GM15510 (cell line): ENCODE results near the gene RBM5.

ENCODE experiments used
- POLR2A ChIP-seq: IDR thresholded peaks from 3 replicates; pipeline ENCODE4 v1.6.1; 2011; ENCODE audit warnings: borderline replicate concordance; ENCODE audit not compliant: insufficient read length; ENCODE audit errors: extremely low read depth

The RBM5 gene

DNA sequence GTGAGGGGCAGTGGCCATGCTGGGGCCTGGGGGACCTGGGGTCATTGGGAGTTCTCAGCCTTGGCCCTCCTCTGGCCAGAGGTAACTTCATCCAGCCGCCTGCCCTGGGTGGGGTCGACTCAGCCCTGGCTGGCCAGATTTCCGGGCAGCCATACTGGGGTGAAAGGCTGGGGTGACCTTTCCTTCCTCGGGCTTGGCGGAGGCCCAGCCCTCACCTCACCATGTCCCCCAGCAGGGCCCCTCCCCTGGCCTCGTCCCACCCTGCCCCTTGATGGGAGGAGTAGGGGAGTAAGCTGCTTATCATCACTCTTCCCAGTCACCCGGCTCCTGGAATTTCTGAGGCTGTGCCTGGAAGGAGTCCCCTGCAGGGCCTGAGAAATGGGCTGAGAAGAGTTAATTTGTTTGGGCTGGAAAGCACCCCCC lies 71.9 kb downstream of the RBM5 start:
- no peak for TF ChIP-seq POLR2A

DNA sequence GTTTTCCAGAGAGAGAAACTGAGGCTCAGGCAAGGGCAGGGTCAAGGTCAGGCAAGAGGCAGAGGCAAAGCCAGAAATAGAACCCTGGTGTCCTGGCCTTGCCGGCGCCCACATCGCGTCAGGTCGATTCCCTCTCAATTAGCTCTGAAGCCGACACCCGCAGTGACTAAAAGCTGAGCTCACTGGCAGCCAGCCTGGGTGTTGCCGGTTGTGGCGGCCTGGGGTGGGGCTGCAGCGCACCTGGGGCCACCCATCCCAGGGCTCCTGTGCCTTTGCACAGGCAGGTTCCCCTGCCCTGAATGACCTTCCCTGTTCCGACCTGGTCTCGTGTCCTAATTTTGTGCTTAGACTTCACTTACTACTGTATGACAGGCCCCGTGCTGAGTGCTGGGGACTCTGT lies 72.6 kb downstream of the RBM5 start:
- no peak for TF ChIP-seq POLR2A

DNA sequence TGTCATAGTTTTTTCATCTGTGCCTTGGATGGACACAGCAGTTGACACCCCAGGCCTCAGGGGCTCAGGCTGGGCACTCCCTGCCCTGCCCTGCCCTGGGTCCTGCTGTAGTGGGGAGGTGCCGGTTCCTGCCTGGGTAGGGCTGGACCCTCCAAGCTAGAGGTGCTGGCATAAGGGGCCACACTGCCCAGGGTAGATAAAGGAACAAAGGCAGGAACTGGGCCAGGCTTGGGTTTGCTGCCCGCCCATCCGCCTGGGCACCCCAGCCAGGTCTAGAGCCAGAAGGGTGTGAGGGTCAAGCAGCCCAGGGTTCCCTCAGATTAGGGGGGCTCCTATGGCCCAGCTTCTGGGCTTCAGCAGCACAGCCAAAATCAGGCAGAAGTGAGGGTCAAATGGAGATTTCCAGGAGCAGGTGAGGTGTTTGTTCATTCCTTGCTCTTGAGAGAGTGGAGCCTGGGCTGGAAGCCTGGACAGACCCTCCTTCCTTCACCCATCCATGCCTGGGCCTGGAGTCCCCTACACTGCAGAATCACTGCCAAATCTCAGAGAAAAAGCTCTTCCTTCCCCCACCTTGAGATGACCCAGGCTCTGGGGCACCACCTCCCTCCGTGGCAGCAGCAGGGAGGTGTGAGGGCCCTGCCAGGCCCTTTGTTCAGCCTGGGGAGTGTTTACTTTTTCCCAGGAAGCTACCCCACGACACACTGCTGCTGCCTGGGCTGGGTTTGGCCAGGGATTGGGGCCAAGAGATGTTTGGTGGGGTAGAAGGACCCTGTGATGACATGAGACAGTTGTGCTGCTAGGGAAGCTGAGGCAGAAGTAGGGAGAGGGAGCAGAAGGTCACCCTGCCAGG lies 73.5 kb downstream of the RBM5 start:
- TF ChIP-seq POLR2A = no peak

DNA sequence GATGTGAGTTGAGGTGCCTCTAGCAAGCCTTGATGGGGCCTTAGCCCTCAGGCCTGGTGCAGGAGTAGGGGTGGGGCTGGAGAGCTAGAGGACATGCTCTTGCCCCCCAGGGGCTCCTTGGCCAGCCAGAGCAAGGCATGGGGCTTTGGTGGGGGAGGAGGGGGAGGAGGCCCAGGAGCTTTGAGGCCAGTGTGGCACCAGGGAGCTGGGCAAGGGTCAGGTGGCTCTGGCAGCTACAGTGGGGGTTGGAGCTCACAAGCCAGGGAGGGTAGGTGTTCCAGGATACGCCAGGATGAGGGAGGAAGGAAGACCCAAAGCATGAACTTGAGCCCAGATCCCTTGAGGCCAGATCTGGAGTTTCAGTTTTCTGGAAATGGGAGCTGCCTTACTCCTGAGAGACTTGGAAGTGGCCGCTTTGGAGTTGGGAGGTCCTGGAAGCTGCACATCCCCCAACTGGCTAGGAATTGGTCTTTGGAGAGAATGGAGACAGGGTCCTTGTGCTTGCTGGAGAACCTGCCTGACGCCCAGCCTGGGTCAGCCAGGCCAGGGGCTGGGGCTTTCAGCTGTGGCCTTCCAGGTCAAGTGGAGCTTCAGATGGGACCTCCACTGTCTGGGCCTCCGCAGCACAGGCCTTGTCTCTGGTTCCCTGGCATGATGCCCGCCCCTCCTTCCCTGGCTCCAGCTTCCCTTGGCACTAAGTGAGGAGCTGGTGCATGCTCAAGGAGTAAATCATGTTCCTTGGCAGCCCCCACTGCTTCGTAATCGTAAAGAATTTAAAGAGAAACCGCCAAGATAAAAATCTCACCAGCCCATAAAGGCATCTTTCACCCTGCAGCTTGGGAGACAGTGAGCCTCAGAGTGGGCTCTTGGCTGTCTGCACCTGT lies 75.1 kb downstream of the RBM5 start:
- no peak for TF ChIP-seq POLR2A

DNA sequence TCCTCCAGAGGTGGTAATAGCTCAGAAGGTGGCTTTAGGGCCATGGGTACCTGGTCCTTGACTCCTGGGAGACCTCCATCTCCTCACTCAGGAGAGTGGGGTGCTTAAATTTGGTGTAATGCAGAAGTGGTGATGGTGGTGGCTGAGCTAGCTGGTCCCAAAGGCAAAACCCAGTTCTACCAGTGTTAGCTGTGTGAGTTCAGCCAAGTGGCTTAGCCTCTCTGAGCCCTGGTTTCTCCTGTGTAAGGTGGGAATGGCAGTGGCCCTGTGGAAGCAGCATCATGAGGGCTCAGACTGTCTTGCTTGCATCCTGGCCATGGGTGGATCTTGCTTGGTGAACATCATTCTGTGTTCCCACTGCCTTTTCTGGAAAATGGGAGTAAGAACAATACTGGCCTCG lies 75.8 kb downstream of the RBM5 start:
- TF ChIP-seq POLR2A = no peak

DNA sequence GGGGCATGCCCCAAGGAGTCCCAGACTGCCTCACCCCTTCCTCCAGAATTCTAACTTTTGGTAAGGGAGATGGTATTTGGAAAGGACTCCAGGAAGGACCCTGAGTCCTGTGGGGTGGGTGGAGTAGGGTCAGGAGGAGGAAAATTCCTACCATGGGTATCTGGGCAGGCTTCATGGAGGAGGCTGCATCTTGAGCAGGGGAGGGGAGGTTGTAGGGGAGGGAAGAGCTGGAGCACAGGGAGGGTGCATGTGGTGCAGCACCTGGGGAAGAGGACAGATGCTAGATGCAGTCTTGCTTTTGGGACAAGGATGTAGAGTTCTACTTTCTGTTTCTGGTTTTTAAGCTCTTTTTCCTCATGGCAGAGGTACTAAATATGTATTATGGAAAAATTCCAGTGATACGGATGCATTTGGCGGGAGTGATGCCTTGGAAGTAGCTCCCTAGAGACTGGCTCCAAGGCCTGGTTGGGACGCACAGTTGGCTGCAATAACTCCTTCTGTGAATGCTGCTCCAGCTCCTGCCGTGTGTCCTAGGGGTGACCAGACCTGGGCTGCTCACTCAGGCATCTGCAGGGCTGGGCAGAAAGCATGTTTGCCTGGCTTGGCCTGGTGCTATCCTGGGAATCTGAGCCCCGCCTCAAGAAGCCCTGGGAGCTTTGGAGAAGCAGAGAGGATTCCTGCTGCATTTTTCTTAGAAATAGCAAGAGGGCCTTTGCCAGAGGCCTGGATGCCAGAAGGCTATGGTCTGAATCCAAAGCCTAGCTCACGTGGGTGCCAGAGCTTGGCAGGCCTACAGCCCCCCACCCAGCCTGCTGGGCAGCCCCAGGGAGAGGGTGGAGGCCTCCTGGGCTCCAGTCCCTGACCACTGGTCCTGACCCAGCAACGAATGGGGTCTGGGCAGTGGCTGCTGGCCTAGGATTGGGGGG lies 76.5 kb downstream of the RBM5 start:
- no peak for TF ChIP-seq POLR2A

DNA sequence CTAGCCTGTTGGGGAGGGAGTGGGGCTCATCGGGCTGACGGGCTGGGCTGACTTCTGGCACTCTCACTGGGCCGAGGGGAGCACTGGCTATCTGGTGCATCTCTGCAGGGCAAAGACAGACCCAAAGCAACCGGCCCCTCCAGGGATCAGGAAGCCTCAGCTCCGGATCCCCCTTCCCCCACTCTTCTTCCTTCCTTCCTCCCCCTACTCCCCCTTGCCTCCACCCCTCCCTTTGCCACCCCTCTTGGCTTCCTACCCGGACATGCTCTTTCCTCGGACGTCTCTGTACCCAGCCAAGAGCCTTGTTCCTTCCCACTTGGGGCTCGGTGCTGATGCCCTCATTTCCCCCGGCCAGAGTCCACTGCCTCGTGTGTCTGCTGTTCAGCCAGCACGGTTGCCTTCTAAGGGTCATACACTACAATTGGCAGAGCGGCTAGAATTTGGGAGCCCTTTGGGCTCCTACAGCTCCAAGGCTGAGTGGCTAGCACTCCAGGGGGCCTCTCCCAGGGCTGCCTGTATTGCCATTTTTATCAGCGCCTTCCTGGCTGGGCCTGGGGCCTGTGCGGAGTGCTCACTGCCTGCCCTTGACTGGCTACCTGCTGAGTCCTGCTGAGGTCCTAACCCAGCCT lies 77.3 kb downstream of the RBM5 start:
- TF ChIP-seq POLR2A = no peak

DNA sequence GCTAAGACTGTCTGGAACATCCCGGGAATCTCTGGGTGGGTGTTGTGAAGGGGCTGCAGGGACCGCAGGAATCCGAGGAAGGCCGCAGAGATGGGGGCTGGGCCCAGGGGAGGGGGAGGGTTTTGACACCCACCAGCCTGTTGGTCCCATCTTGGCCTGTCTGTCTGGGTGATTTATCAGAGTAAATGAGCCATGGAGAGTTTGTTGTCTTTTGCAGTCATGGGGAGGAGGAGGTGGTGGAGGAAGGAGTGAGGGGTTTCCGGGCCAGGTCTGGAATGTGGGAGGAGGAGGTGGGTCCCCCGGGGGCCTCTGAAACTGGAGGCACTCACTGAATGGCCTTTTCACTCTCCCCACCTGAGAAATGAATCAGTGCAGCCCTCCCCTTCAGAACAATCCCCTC lies 77.9 kb downstream of the RBM5 start:
- no peak for TF ChIP-seq POLR2A

DNA sequence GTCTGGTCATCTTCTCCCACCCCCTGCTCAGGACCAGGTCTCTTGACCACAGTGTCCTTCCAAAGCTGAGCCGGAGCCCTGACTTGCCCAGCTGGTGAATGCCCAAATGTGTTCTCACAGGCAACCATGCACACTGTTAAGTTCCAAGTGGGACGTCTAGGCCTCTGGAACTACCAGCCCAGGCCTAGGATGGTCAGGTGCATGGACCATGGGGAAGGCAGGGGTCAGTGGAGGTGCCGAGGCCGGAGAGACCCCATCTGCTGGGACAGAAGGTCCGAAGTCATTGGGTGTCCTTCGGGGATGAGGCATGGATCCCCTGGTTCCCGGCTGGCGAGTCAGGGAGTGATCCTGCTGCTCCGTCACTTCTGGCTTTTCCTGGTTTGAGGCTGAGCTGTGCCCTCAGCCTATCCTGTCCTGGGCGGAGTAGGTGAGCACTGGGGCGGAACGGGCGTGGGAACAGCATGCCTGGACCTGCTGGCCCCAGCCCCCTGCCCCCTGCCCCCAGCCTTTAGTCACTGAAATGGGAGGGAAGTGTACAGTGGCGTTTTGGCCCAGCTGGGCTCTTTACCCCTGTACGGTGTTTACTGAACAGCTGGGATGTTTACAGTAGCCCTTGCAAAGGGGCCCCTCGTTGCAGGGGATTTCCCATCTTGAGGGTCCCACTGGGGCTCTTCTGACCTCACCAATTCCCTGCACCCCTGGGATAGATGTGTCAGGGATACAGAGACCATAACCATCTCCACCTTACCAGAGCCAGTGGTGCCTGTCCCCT lies 78.5 kb downstream of the RBM5 start:
- no peak for TF ChIP-seq POLR2A

DNA sequence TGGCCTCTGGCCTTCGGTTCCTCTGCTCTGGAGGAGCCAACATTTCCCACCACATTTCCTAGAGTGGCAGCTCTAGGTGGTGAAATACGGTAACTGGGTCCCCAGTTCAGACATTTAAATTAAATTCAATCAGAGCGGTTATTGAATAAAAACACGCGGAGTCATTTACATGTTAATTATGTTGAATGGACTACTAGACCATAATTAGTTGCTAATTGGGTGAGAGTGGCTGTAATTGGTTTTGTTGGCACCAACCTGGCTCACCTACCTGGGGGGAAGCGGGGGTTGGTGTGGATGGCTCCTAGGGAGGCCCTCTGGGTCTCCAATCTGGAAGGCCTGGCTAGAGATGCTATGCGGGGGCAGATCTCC lies 79.1 kb downstream of the RBM5 start:
- no peak for TF ChIP-seq POLR2A

DNA sequence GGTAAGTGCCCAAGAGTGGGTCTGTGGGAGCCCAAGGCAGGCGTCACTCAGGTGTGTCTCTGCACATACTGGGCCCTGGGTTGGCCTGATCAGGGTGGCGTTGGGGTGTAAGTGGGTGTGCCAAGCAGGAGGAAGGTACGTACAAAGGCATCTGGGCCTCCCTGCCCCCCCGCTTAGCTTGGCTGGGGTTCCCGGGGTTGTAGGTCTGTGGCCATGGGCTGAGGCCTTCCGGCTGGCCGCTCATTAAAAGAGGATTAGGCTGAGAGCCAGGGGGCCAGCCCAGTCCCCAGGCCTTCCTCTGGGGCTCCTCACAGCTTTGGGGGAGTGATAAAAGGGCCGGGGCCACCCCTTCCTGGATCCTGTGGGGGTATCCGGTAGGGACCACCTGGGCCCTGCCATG lies 79.7 kb downstream of the RBM5 start:
- no peak for TF ChIP-seq POLR2A
